A549 treated with AZD9567 at 1 μM for 4 hours (cell line): ENCODE measurements around the gene CHRNA3. TPM values are rescaled to one million over a fixed set of nuclear protein-coding genes. Genes with fewer than 3 reads are reported as not detected.

Experiments
- total RNA-seq: library from RNA; stranded (reverse); fragments of 200-300 nt; extraction: Qiagen RNA extraction; gene quantifications from 5 replicates; pipeline ENCODE4 v1.2.3, GENCODE V29; 2022; ENCODE audit not compliant: insufficient read depth

The CHRNA3 gene
- 0.34 to 0.46 TPM (median 0.36 TPM) in 4 of 5 replicates, not detected in the other for total RNA-seq

GRCh38 chr15:78620527-78621421 is at the start of gene CHRNA3:
Gene CHRNA3 (minus strand): TSS chr15:78620996. CDS start chr15:78620794, 202 bp downstream.

DNA sequence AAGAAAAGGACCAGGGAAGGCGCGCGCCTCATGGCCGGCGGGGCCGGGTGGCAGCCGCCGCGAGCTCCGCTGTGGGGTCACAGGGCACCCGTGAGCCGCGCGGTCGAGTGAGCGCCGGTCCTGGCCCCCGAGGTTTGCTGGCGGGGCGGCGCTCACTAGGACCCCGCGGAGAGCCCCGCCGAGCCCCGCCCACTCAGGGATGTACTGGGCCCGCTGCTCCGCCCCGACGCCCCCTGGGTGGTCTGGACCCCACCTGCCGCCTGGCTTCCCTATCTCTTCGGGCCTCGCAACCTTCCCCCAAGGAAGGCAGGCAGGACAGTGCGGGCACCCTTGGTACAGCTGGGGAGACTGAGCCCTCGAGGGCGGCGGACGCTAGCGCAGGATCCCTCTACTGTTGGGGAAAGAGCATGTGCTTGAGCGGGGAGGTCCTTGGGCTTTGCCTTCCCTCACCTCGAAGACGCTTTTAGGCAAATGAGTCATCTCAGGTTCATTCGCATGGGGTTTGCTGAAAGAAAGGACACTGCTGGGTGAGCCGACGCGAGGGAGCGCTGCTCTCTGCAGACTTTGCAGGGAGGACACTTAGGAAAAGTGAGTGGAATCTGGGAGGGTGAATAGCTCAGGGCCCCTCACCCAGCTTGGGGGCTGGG is 20.4 kb upstream of the CHRNA3 start, which contains the start of gene CHRNB4:
Gene CHRNB4, minus strand, starts transcription at position 109 of the 647 bp plus-strand sequence. Its CDS starts 77 bp downstream, at position 32.

GRCh38 chr15:78565097-78565950 is 55.5 kb downstream of the CHRNA3 start, which contains the start of gene CHRNA5:
Gene CHRNA5 (plus strand): TSS chr15:78565520. CDS start chr15:78565720, 200 bp downstream.

Other genes with a start within 250 kb of the CHRNA3 start
- gene IREB2, start 182.8 kb downstream of the CHRNA3 start, total RNA-seq, result 34.6 to 55.8 TPM (median 47.2 TPM) in 5 replicates
- 4.7 to 7.7 TPM (median 6.0 TPM) in 5 replicates for gene HYKK, start 113.4 kb downstream of the CHRNA3 start, total RNA-seq
- 373 to 625 TPM (median 393 TPM) in 5 replicates for gene PSMA4, start 80.6 kb downstream of the CHRNA3 start, total RNA-seq
- gene CHRNA5, start 55.5 kb downstream of the CHRNA3 start, total RNA-seq, result 27.8 to 38.1 TPM (median 31.9 TPM) in 5 replicates
- gene CHRNB4, start 20.2 kb upstream of the CHRNA3 start, total RNA-seq, result 0.97 to 1.2 TPM (median 1.1 TPM) in 4 of 5 replicates, not detected in the other
- 6.9 to 7.9 TPM (median 7.6 TPM) in 5 replicates for gene ADAMTS7, start 190.5 kb upstream of the CHRNA3 start, total RNA-seq